OCI-LY1 (cell line): ENCODE data around the gene ARHGDIB.

ENCODE experiments used
- H2AFZ ChIP-seq: fragments of 200-600 bp; sonication (generic), shearing (Covaris generic); 2 replicates; pipeline ENCODE4 v1.6.0; 2014; ENCODE audit warnings: antibody characterized with exemption, mild to moderate bottlenecking, low read length
- H3F3A ChIP-seq: fragments of 200-600 bp; sonication (generic), shearing (Covaris generic); 2 replicates; pipeline ENCODE4 v1.6.0; 2014; ENCODE audit warnings: mild to moderate bottlenecking, antibody characterized with exemption, low read length, moderate library complexity; ENCODE audit not compliant: insufficient read depth
- H3K27ac ChIP-seq: fragments of 200-600 bp; sonication (generic); 2 replicates; pipeline ENCODE4 v1.5.1; 2014; ENCODE audit warnings: low read length, mixed run types, mild to moderate bottlenecking, low read depth; ENCODE audit not compliant: poor library complexity, severe bottlenecking
- H3K27me3 ChIP-seq: fragments of 200-600 bp; sonication (generic); 2 replicates; pipeline ENCODE4 v1.6.0; 2014; ENCODE audit warnings: antibody characterized with exemption, mild to moderate bottlenecking, low read length, moderate library complexity; ENCODE audit not compliant: insufficient read depth
- H3K36me3 ChIP-seq: fragments of 200-600 bp; sonication (generic); 2 replicates; pipeline ENCODE4 v1.6.1; 2014; ENCODE audit warnings: mild to moderate bottlenecking, antibody characterized with exemption, low read length, moderate library complexity, mixed read lengths; ENCODE audit not compliant: insufficient read depth
- H3K4me1 ChIP-seq: fragments of 200-600 bp; sonication (generic); 2 replicates; pipeline ENCODE4 v1.5.1; 2014; ENCODE audit warnings: mild to moderate bottlenecking, low read length, moderate library complexity; ENCODE audit not compliant: insufficient read depth, severe bottlenecking
- H3K4me2 ChIP-seq: fragments of 200-600 bp; sonication (generic), shearing (Covaris generic); 2 replicates; pipeline ENCODE4 v1.6.1; 2014; ENCODE audit warnings: low read length
- H3K4me3 ChIP-seq: fragments of 200-600 bp; sonication (generic); 2 replicates; pipeline ENCODE4 v1.5.1; 2014; ENCODE audit warnings: low read length, low read depth, mild to moderate bottlenecking, mixed read lengths; ENCODE audit not compliant: poor library complexity, severe bottlenecking
- H3K79me2 ChIP-seq: fragments of 200-600 bp; shearing (Covaris generic); 2 replicates; pipeline ENCODE4 v1.6.1; 2016; ENCODE audit warnings: mixed run types, low read length, mixed read lengths; ENCODE audit not compliant: insufficient read depth
- H3K9ac ChIP-seq: fragments of 200-600 bp; sonication (generic), shearing (Covaris generic); 2 replicates; pipeline ENCODE4 v1.6.1; 2014; ENCODE audit warnings: mild to moderate bottlenecking, low read length, mixed read lengths
- H3K9me2 ChIP-seq: fragments of 200-600 bp; sonication (generic), shearing (Covaris generic); 2 replicates; pipeline ENCODE4 v1.6.1; 2014; ENCODE audit warnings: low read depth, mild to moderate bottlenecking, low read length, mixed read lengths
- H3K9me3 ChIP-seq: fragments of 200-600 bp; shearing (Covaris generic); 2 replicates; pipeline ENCODE4 v1.6.1; 2014; ENCODE audit warnings: low read length, mixed read lengths
- H4K20me1 ChIP-seq: fragments of 200-600 bp; sonication (generic), shearing (Covaris generic); 2 replicates; pipeline ENCODE4 v1.6.0; 2016; ENCODE audit warnings: mild to moderate bottlenecking, low read length; ENCODE audit not compliant: insufficient read depth
- EZH2 ChIP-seq: fragments of 200-600 bp; sonication (generic), shearing (Covaris generic); IDR thresholded peaks from 2 replicates; pipeline ENCODE4 v1.8.0; 2017; ENCODE audit warnings: borderline replicate concordance, mixed run types, mild to moderate bottlenecking, antibody characterized with exemption, low read length, moderate library complexity, mixed read lengths
- TF ChIP-seq, protein P1 (sequence below): fragments of 200-600 bp; sonication (generic), shearing (Covaris generic); IDR thresholded peaks from 2 replicates; pipeline ENCODE4 v1.5.1; 2017; ENCODE audit warnings: mild to moderate bottlenecking, antibody characterized with exemption, low read length, moderate library complexity, mixed read lengths

ARHGDIB gene

DNA sequence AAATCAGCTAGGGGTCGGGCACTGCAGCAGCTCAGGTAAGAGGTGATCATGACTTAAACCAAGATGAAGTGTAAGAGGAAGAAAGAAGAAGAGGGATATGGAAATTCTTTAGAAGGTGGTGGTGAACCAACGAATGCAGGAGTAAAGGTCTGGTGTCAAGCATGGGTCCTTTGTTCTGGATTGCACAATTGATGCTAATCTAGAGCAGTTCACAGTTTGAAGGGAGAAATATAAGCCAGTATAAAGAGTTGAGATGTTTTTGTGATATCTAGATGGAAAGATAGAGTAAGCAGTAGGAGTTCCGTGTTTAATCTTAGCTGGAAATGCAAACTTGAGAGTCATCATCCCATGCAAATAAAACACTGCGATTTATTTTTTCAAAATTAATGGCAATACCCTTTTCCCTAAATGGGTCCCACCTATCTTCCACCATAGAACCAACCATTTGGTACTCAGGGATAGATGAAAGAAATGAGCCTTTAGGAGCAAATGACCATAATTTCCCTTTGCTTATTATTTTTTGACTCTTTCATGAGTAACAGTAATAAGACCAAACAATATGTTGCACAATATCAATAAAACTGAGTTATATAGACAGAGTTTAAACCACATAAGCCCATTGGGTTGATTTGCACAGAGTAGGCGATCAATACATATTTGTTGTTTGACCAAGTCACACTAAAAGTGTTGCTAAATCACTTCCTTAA is 60.7 kb downstream of the ARHGDIB start:
- Histone ChIP-seq H3K9me2 (no peaks in the 10 kb centered on the region), H3K4me2 (no peak overlapping the region), H3K36me3 (no peaks in the 10 kb centered on the region), H3K4me1 (peaks cover 8% of the 10 kb centered on the region), H3K27ac (no peak overlapping the region), H3K4me3 (no peak overlapping the region), H3F3A (no peaks in the 10 kb centered on the region), H3K79me2 (no peaks in the 10 kb centered on the region), H4K20me1 (no peaks in the 10 kb centered on the region), H3K27me3 (no peaks in the 10 kb centered on the region), H3K9me3 (no peaks in the 10 kb centered on the region), H2AFZ (no peak overlapping the region), H3K9ac (no peak overlapping the region)
- TF ChIP-seq, protein P1, sequence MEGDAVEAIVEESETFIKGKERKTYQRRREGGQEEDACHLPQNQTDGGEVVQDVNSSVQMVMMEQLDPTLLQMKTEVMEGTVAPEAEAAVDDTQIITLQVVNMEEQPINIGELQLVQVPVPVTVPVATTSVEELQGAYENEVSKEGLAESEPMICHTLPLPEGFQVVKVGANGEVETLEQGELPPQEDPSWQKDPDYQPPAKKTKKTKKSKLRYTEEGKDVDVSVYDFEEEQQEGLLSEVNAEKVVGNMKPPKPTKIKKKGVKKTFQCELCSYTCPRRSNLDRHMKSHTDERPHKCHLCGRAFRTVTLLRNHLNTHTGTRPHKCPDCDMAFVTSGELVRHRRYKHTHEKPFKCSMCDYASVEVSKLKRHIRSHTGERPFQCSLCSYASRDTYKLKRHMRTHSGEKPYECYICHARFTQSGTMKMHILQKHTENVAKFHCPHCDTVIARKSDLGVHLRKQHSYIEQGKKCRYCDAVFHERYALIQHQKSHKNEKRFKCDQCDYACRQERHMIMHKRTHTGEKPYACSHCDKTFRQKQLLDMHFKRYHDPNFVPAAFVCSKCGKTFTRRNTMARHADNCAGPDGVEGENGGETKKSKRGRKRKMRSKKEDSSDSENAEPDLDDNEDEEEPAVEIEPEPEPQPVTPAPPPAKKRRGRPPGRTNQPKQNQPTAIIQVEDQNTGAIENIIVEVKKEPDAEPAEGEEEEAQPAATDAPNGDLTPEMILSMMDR = no peak
- no peak for TF ChIP-seq EZH2

- H2AFZ ChIP-seq = no peak overlapping the region
These were observed 64.8 kb downstream of the ARHGDIB start for GRCh38 chr12:14896521-14897169.

GRCh38 chr12:14893506-14894250 is 67.7 kb downstream of the ARHGDIB start:
- Histone ChIP-seq H3K4me1 (no peaks in the 10 kb centered on the region), H3K9ac (no peak overlapping the region), H3K36me3 (no peaks in the 10 kb centered on the region), H3K27me3 (peaks cover 3% of the 10 kb centered on the region; the same call in 1 of the 2 replicates), H3K4me3 (no peak overlapping the region), H3K9me2 (no peaks in the 10 kb centered on the region), H3K79me2 (no peaks in the 10 kb centered on the region), H3F3A (no peaks in the 10 kb centered on the region), H4K20me1 (no peaks in the 10 kb centered on the region), H3K9me3 (no peaks in the 10 kb centered on the region), H3K27ac (no peak overlapping the region), H3K4me2 (no peak overlapping the region), H2AFZ (no peak overlapping the region)
- TF ChIP-seq, protein P1 = no peak
- no peak for TF ChIP-seq EZH2

More at GRCh38 chr12:14896521-14897169, 64.8 kb downstream of the ARHGDIB start:
- H3K4me2 ChIP-seq = no peak overlapping the region
- H3K4me3 ChIP-seq = no peak overlapping the region
- no peak overlapping the region for H3K27ac ChIP-seq
- no peaks in the 10 kb centered on the region for H3K36me3 ChIP-seq
- TF ChIP-seq EZH2 = no peak
- TF ChIP-seq, protein P1 = no peak
- no peaks in the 10 kb centered on the region for H3F3A ChIP-seq
- peaks cover 3% of the 10 kb centered on the region; the same call in 1 of the 2 replicates for H3K27me3 ChIP-seq
- H3K9me3 ChIP-seq = no peaks in the 10 kb centered on the region
- H3K4me1 ChIP-seq = no peaks in the 10 kb centered on the region
- no peaks in the 10 kb centered on the region for H3K79me2 ChIP-seq
- H4K20me1 ChIP-seq = no peaks in the 10 kb centered on the region
- H3K9ac ChIP-seq = no peak overlapping the region
- H3K9me2 ChIP-seq = no peaks in the 10 kb centered on the region
